ENCODE measurements around the gene GYG2. TPM values are rescaled to one million over a fixed set of nuclear protein-coding genes. Genes with fewer than 3 reads are reported as not detected.
A peak's percentile ranks its signal among the peaks of the same experiment; 100 is the strongest.

Gene GYG2
- total and polyA plus RNA-seq, 2 of the 8 experiments (the other 6 are each of a cell fraction or from before 2014, with no cell fraction given): 52.8 to 65.3 TPM

DNA sequence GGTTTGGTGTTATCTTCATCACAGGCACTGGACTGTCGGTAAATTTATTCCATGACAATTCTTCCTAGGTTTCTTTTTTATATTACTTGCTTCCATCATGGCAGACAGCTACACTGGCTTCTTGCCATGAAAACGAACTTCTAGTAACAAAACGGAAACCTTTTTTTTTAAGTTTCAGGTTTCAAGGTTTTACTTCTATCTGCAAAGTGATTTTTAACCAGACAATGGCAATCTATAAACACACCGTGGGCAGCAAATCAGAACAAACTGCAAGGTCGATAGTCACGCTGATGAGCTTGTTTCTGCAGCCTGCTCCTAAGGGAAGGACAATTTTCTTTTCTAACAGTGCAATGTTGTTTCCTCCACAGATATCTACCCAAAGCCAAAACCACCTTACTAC lies 47.0 kb upstream of the GYG2 start:
- no peak overlapping the region for H3K27ac ChIP-seq (ENCODE audit: low read depth, low read length)
- H2AFZ ChIP-seq (ENCODE audit: low read length): no peak overlapping the region
- H2BK120ac ChIP-seq (replicated peaks; ENCODE audit: low read depth, low read length): no peak overlapping the region
- H3K56ac ChIP-seq (replicated peaks; ENCODE audit: insufficient read length, low read depth, low read length): no peak overlapping the region
- H3K79me2 ChIP-seq (ENCODE audit: control insufficient read depth in 1 of 2, insufficient read depth in 2 of 2, low read length in 2 of 2): no peaks in the 10 kb centered on the region
- H3K4me1 ChIP-seq (replicated peaks in 1 of 4; ENCODE audit: control insufficient read depth in 3 of 4, insufficient read depth in 4 of 4, low read length in 3 of 4): peaks cover 0 to 11% (median 7%) of the 10 kb centered on the region in 4 experiments; a peak in 4 of 7 replicates
- H2AK5ac ChIP-seq (ENCODE audit: low read depth, low read length): no peak overlapping the region
- H3K18ac ChIP-seq (ENCODE audit: extremely low read depth, low read length): no peak overlapping the region; the same call in 1 of the 2 replicates
- H3K4ac ChIP-seq (replicated peaks; ENCODE audit: insufficient read length, low read depth, low read length): no peak overlapping the region
- H2BK5ac ChIP-seq (ENCODE audit: low read depth, low read length): peak overlapping the region; percentile 35; the same call in 1 of the 2 replicates
- H3K27me3 ChIP-seq (replicated peaks in 1 of 4; ENCODE audit: control insufficient read depth in 3 of 4, extremely low read depth in 1 of 4, insufficient read depth in 3 of 4, low read length in 3 of 4): no peaks in the 10 kb centered on the region
- no peaks in the 10 kb centered on the region for H3K36me3 ChIP-seq (ENCODE audit: control insufficient read depth in 2 of 4, insufficient read depth in 4 of 4, low read length in 3 of 4)
- no peak overlapping the region for H3K9ac ChIP-seq (replicated peaks in 1 of 4; ENCODE audit: extremely low read depth in 1 of 4, low read depth in 3 of 4, low read length in 3 of 4)
- no peaks in the 10 kb centered on the region for H3K79me1 ChIP-seq (ENCODE audit: low read depth, low read length)
- H2BK15ac ChIP-seq (ENCODE audit: low read length): no peak overlapping the region
- no peak for TF ChIP-seq TAF1 (IDR thresholded peaks at IDR 0.05; ENCODE audit: low read depth, low read length)
- ChIA-PET POLR2A (ENCODE audit: partially characterized antibody) (interaction anchor here (1.2 kb wide), 1 partner anchor 19 kb away, joined by 3 read pairs; no protein-coding TSS in a partner anchor), CTCF (ENCODE audit: partially characterized antibody) (no interaction called here)
- no peaks in the 10 kb centered on the region for H3K9me3 ChIP-seq (ENCODE audit: insufficient read depth in 2 of 2, low read depth in 1 of 2, low read length in 1 of 2)
- no peak overlapping the region for H3K14ac ChIP-seq (ENCODE audit: insufficient read length)
- FAIRE-seq (no peak), DNase-seq (ENCODE audit: low read depth in 1 of 2, low spot score in 2 of 2) (no peak)
- H3K23ac ChIP-seq (ENCODE audit: insufficient read length): no peak overlapping the region
- H4K8ac ChIP-seq (ENCODE audit: extremely low read depth, insufficient read depth, low read length): no peak overlapping the region
- no peak overlapping the region for H3K4me3 ChIP-seq (ENCODE audit: extremely low read depth in 1 of 4, insufficient read depth in 2 of 4, low read depth in 3 of 4, low read length in 4 of 4)
- H2BK20ac ChIP-seq (ENCODE audit: low read length): no peak overlapping the region
- H2BK12ac ChIP-seq (ENCODE audit: low read depth, low read length): no peak overlapping the region
- H4K20me1 ChIP-seq (replicated peaks in 1 of 2; ENCODE audit: control insufficient read depth in 1 of 2, insufficient read depth in 2 of 2, low read length in 2 of 2): no peaks in the 10 kb centered on the region
- H3K23me2 ChIP-seq (ENCODE audit: low read depth, low read length): no peaks in the 10 kb centered on the region
- H3K4me2 ChIP-seq (ENCODE audit: insufficient read depth in 1 of 2, low read depth in 2 of 2, low read length in 2 of 2): peak overlapping the region in 1 of 2 experiments; percentile 1; a peak in 1 of 4 replicates
- no peak overlapping the region for H4K91ac ChIP-seq (replicated peaks; ENCODE audit: insufficient read length, low read length)
- WGBS, 2 experiments (ENCODE audit: extremely low coverage in 1 of 2, insufficient coverage in 1 of 2, insufficient read length in 1 of 2, insufficient replicate concordance in 2 of 2, low coverage in 1 of 2, low lambda C conversion rate in 2 of 2, missing lambda C conversion rate in 1 of 2): 61% methylated on average over 6 of the region's 6 CpGs; no CpG with 5 or more reads in 1 of the 2 experiments
- H4K5ac ChIP-seq (ENCODE audit: insufficient read length, low read depth, low read length): peak overlapping the region; percentile 75
